NT2/D1 (cell line): Measurements from ENCODE around the gene PAPPA.

Experiments used
- SUZ12 ChIP-seq: IDR thresholded peaks from 2 replicates; pipeline ENCODE4 v1.6.1; 2011; ENCODE audit not compliant: insufficient read length, insufficient read depth; ENCODE audit errors: extremely low read depth
- YY1 ChIP-seq: IDR thresholded peaks from 2 replicates; pipeline ENCODE4 v1.6.1; 2011; ENCODE audit not compliant: insufficient read length, insufficient read depth
- ZNF274 ChIP-seq: IDR thresholded peaks from 2 replicates; pipeline ENCODE4 v1.6.1; 2011; ENCODE audit warnings: mild to moderate bottlenecking, low read depth, low read length

DNA sequence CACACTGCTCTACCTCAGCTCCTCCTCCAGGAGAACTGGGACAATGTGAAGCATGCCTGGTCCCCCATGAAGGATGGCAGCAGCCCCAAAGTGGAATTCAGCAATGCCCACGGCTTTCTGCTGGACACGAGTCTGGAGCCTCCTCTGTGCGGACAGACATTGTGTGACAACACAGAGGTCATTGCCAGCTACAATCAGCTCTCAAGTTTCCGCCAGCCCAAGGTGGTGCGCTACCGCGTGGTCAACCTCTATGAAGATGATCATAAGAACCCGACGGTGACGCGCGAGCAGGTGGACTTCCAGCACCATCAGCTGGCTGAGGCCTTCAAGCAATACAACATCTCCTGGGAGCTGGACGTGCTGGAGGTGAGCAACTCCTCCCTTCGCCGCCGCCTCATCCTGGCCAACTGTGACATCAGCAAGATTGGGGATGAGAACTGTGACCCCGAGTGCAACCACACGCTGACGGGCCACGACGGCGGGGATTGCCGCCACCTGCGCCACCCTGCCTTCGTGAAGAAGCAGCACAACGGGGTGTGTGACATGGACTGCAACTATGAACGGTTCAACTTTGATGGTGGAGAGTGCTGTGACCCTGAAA lies 34.1 kb downstream of the PAPPA start:
- TF ChIP-seq ZNF274 (no peak), SUZ12 (no peak), YY1 (no peak)
